Fibroblast of skin of scalp (primary cell): ENCODE results near the gene ANTXR1.
"Not testable (repeated sequence)": the region's sequence is repeated elsewhere in the genome, so short reads cannot be mapped to it uniquely, and the experiment has no call there.

ENCODE experiments used
- DNase-seq: peaks from one replicate; pipeline ENCODE4 v3.0.0-alpha.2; 2013

Gene ANTXR1

GRCh38 chr2:69213201-69213600 lies 200.2 kb downstream of the ANTXR1 start:
- DNase-seq: no peak

- DNase-seq: no peak
Observed at GRCh38 chr2:69213782-69214181, 200.8 kb downstream of the ANTXR1 start.

GRCh38 chr2:69214898-69215297 lies 201.9 kb downstream of the ANTXR1 start:
- DNase-seq: peak; percentile 67

- DNase-seq: peak; percentile 27
Observed at GRCh38 chr2:69216535-69217332, 203.8 kb downstream of the ANTXR1 start.

- DNase-seq: no peak
Observed at GRCh38 chr2:69217333-69218080, 204.5 kb downstream of the ANTXR1 start.

- no peak for DNase-seq
Observed at GRCh38 chr2:69221512-69221911, 208.5 kb downstream of the ANTXR1 start.

GRCh38 chr2:69221960-69222751 lies 209.2 kb downstream of the ANTXR1 start:
- DNase-seq: peak; percentile 68

GRCh38 chr2:69222953-69223658 lies 210.1 kb downstream of the ANTXR1 start:
- DNase-seq: peak; percentile 75

GRCh38 chr2:69223759-69224511 lies 211.0 kb downstream of the ANTXR1 start:
- no peak for DNase-seq

- peak; percentile 56 for DNase-seq
Observed at GRCh38 chr2:69224512-69224837, 211.5 kb downstream of the ANTXR1 start.

- DNase-seq: peak; percentile 84
Observed at GRCh38 chr2:69225933-69226332, 213.0 kb downstream of the ANTXR1 start.

GRCh38 chr2:69226903-69227302 lies 213.9 kb downstream of the ANTXR1 start:
- DNase-seq: no peak

GRCh38 chr2:69227716-69228115 lies 214.7 kb downstream of the ANTXR1 start:
- no peak for DNase-seq

- DNase-seq: not testable (repeated sequence)
Observed at GRCh38 chr2:69230946-69231345, 218.0 kb downstream of the ANTXR1 start.

- no peak for DNase-seq
Observed at GRCh38 chr2:69231612-69232277, 218.8 kb downstream of the ANTXR1 start.

- DNase-seq: not testable (repeated sequence)
Observed at GRCh38 chr2:69235835-69236234, 222.9 kb downstream of the ANTXR1 start.

GRCh38 chr2:69237070-69237670 lies 224.2 kb downstream of the ANTXR1 start:
- DNase-seq: no peak

- peak; percentile 57 for DNase-seq
Observed at GRCh38 chr2:69238449-69239031, 225.6 kb downstream of the ANTXR1 start.

- no peak for DNase-seq
Observed at GRCh38 chr2:69241093-69241492, 228.1 kb downstream of the ANTXR1 start.
